Effector memory CD8-positive, alpha-beta T cell (primary cell): ENCODE measurements around the gene ZFAND3.
A peak's percentile ranks its signal among the peaks of the same experiment; 100 is the strongest.

Source experiments
- ATAC-seq: fragments of 150-1000 bp; cut with Tn5 transposase; replicated peaks from 2 replicates; pipeline ENCODE4 v1.10.0; 2021; ENCODE audit warnings: mild to moderate bottlenecking, moderate library complexity
- DNase-seq, 3 experiments: peaks; one replicate each; pipeline ENCODE4 v3.0.0; 2021
- H3K27ac Mint-ChIP-seq, 2 donors: one replicate each; pipeline ENCODE4 v1.8.0; 2022; ENCODE audit warnings: mild to moderate bottlenecking in 2 of 2, mixed read lengths in 2 of 2, moderate library complexity in 2 of 2
- H3K27me3 Mint-ChIP-seq, 2 donors: one replicate each; pipeline ENCODE4 v1.8.0; 2022; ENCODE audit warnings: mixed read lengths in 2 of 2
- H3K36me3 Mint-ChIP-seq: one replicate; pipeline ENCODE4 v1.8.0; 2022; ENCODE audit warnings: mild to moderate bottlenecking, moderate library complexity, mixed read lengths; ENCODE audit not compliant: insufficient read depth
- H3K4me1 Mint-ChIP-seq, 2 donors: one replicate each; pipeline ENCODE4 v1.8.0; 2022; ENCODE audit warnings: low read depth in 2 of 2, mixed read lengths in 2 of 2
- H3K4me3 Mint-ChIP-seq, 2 donors: one replicate each; pipeline ENCODE4 v1.8.0; 2022; ENCODE audit warnings: mild to moderate bottlenecking in 2 of 2, mixed read lengths in 2 of 2, moderate library complexity in 2 of 2
- H3K9me3 Mint-ChIP-seq, 2 donors: one replicate each; pipeline ENCODE4 v1.8.0; 2022; ENCODE audit warnings: mixed read lengths in 2 of 2

The ZFAND3 gene

GRCh38 chr6:38144365-38144945 is 324.9 kb downstream of the ZFAND3 start:
- ATAC-seq = no peak
- H3K4me1 Mint-ChIP-seq = peaks cover 21 to 32% of the 10 kb centered on the region in 2 donors
- H3K9me3 Mint-ChIP-seq = no peaks in the 10 kb centered on the region
- H3K27me3 Mint-ChIP-seq = no peaks in the 10 kb centered on the region
- no peak overlapping the region for H3K4me3 Mint-ChIP-seq
- DNase-seq = no peak
- no peak overlapping the region for H3K27ac Mint-ChIP-seq
- peaks cover 26% of the 10 kb centered on the region for H3K36me3 Mint-ChIP-seq

- Mint-ChIP-seq H3K9me3 (no peaks in the 10 kb centered on the region), H3K36me3 (peaks cover 30% of the 10 kb centered on the region), H3K4me3 (no peak overlapping the region), H3K27me3 (no peaks in the 10 kb centered on the region), H3K4me1 (peaks cover 15 to 24% of the 10 kb centered on the region in 2 donors), H3K27ac (peak overlapping the region; percentile 70 to 80)
- ATAC-seq (no peak), DNase-seq (no peak)
Observed at GRCh38 chr6:38146021-38146733, 326.6 kb downstream of the ZFAND3 start.

GRCh38 chr6:38146734-38147027 is 327.2 kb downstream of the ZFAND3 start:
- no peak overlapping the region for H3K4me3 Mint-ChIP-seq
- H3K36me3 Mint-ChIP-seq = peaks cover 30% of the 10 kb centered on the region
- no peak for DNase-seq
- no peaks in the 10 kb centered on the region for H3K27me3 Mint-ChIP-seq
- no peaks in the 10 kb centered on the region for H3K9me3 Mint-ChIP-seq
- ATAC-seq = no peak
- peak overlapping the region in 1 of 2 donors; percentile 70 for H3K27ac Mint-ChIP-seq
- H3K4me1 Mint-ChIP-seq = peaks cover 15 to 20% of the 10 kb centered on the region in 2 donors

- H3K9me3 Mint-ChIP-seq = no peaks in the 10 kb centered on the region
- H3K27ac Mint-ChIP-seq = peak overlapping the region in 1 of 2 donors; percentile 65
- DNase-seq (no peak), ATAC-seq (no peak)
- H3K4me1 Mint-ChIP-seq = peaks cover 16 to 21% of the 10 kb centered on the region in 2 donors
- no peak overlapping the region for H3K4me3 Mint-ChIP-seq
- H3K27me3 Mint-ChIP-seq = no peaks in the 10 kb centered on the region
- peaks cover 35% of the 10 kb centered on the region for H3K36me3 Mint-ChIP-seq
Observed at GRCh38 chr6:38148606-38149005, 329.1 kb downstream of the ZFAND3 start.

GRCh38 chr6:38149531-38149930 is 330.0 kb downstream of the ZFAND3 start:
- Mint-ChIP-seq H3K27me3 (no peaks in the 10 kb centered on the region), H3K4me3 (no peak overlapping the region), H3K9me3 (no peaks in the 10 kb centered on the region), H3K36me3 (peaks cover 29% of the 10 kb centered on the region), H3K27ac (no peak overlapping the region), H3K4me1 (peaks cover 16 to 21% of the 10 kb centered on the region in 2 donors)
- ATAC-seq = no peak
- DNase-seq = no peak

GRCh38 chr6:38150021-38150420 is 330.5 kb downstream of the ZFAND3 start:
- Mint-ChIP-seq H3K36me3 (peaks cover 31% of the 10 kb centered on the region), H3K27ac (no peak overlapping the region), H3K4me3 (no peak overlapping the region), H3K9me3 (no peaks in the 10 kb centered on the region), H3K27me3 (no peaks in the 10 kb centered on the region), H3K4me1 (peaks cover 16 to 22% of the 10 kb centered on the region in 2 donors)
- DNase-seq (no peak), ATAC-seq (no peak)

GRCh38 chr6:38150681-38151296 is 331.3 kb downstream of the ZFAND3 start:
- DNase-seq = no peak
- no peak for ATAC-seq
- H3K36me3 Mint-ChIP-seq = peaks cover 28% of the 10 kb centered on the region
- no peak overlapping the region for H3K4me3 Mint-ChIP-seq
- no peaks in the 10 kb centered on the region for H3K27me3 Mint-ChIP-seq
- H3K27ac Mint-ChIP-seq = peak overlapping the region in 1 of 2 donors; percentile 77
- no peaks in the 10 kb centered on the region for H3K9me3 Mint-ChIP-seq
- peaks cover 16 to 20% of the 10 kb centered on the region in 2 donors for H3K4me1 Mint-ChIP-seq

GRCh38 chr6:38151580-38152500 is 332.3 kb downstream of the ZFAND3 start:
- ATAC-seq (no peak), DNase-seq (no peak)
- Mint-ChIP-seq H3K27me3 (no peaks in the 10 kb centered on the region), H3K36me3 (peaks cover 32% of the 10 kb centered on the region), H3K27ac (no peak overlapping the region), H3K4me3 (no peak overlapping the region), H3K9me3 (no peaks in the 10 kb centered on the region), H3K4me1 (peaks cover 13 to 15% of the 10 kb centered on the region in 2 donors)

- no peaks in the 10 kb centered on the region for H3K9me3 Mint-ChIP-seq
- DNase-seq (no peak), ATAC-seq (no peak)
- H3K36me3 Mint-ChIP-seq = peaks cover 32% of the 10 kb centered on the region
- H3K4me3 Mint-ChIP-seq = no peak overlapping the region
- H3K4me1 Mint-ChIP-seq = peaks cover 13 to 14% of the 10 kb centered on the region in 2 donors
- no peaks in the 10 kb centered on the region for H3K27me3 Mint-ChIP-seq
- peak overlapping the region; percentile 44 to 70 for H3K27ac Mint-ChIP-seq
Observed at GRCh38 chr6:38152620-38153019, 333.1 kb downstream of the ZFAND3 start.

- H3K4me3 Mint-ChIP-seq = no peak overlapping the region
- H3K27me3 Mint-ChIP-seq = no peaks in the 10 kb centered on the region
- H3K4me1 Mint-ChIP-seq = peaks cover 10% of the 10 kb centered on the region in 2 donors
- no peaks in the 10 kb centered on the region for H3K9me3 Mint-ChIP-seq
- H3K36me3 Mint-ChIP-seq = peaks cover 33% of the 10 kb centered on the region
- ATAC-seq (no peak), DNase-seq (no peak)
- H3K27ac Mint-ChIP-seq = peak overlapping the region; percentile 44 to 70
Observed at GRCh38 chr6:38153076-38153797, 333.7 kb downstream of the ZFAND3 start.

GRCh38 chr6:38153798-38154345 is 334.3 kb downstream of the ZFAND3 start:
- H3K27me3 Mint-ChIP-seq = no peaks in the 10 kb centered on the region
- peaks cover 7 to 13% of the 10 kb centered on the region in 2 donors for H3K4me1 Mint-ChIP-seq
- peaks cover 0 to 2% of the 10 kb centered on the region in 2 donors for H3K9me3 Mint-ChIP-seq

GRCh38 chr6:38154731-38155130 is 335.2 kb downstream of the ZFAND3 start:
- DNase-seq (no peak), ATAC-seq (no peak)
- peaks cover 9 to 15% of the 10 kb centered on the region in 2 donors for H3K4me1 Mint-ChIP-seq
- peak overlapping the region; percentile 31 to 62 for H3K27ac Mint-ChIP-seq
- H3K36me3 Mint-ChIP-seq = peaks cover 33% of the 10 kb centered on the region
- peaks cover 0 to 3% of the 10 kb centered on the region in 2 donors for H3K9me3 Mint-ChIP-seq
- no peak overlapping the region for H3K4me3 Mint-ChIP-seq
- no peaks in the 10 kb centered on the region for H3K27me3 Mint-ChIP-seq

More at GRCh38 chr6:38153798-38154345, 334.3 kb downstream of the ZFAND3 start:
- H3K4me3 Mint-ChIP-seq = no peak overlapping the region
- DNase-seq (no peak), ATAC-seq (no peak)
- no peak overlapping the region for H3K27ac Mint-ChIP-seq
- H3K36me3 Mint-ChIP-seq = peaks cover 33% of the 10 kb centered on the region
